22Rv1 (cell line): ENCODE results near the gene SWT1.

Experiments
- H3K27ac ChIP-seq: fragments of 450-650 bp; 2 replicates; pipeline ENCODE4 v1.5.1; 2017
- CTCF ChIP-seq: fragments of 450-650 bp; IDR thresholded peaks from 2 replicates; pipeline ENCODE4 v1.5.1; 2017; ENCODE audit warnings: mild to moderate bottlenecking
- ZFX ChIP-seq: fragments of 450-650 bp; IDR thresholded peaks from 2 replicates; pipeline ENCODE4 v1.6.1; 2017; ENCODE audit warnings: antibody characterized with exemption, borderline replicate concordance

SWT1 gene

DNA sequence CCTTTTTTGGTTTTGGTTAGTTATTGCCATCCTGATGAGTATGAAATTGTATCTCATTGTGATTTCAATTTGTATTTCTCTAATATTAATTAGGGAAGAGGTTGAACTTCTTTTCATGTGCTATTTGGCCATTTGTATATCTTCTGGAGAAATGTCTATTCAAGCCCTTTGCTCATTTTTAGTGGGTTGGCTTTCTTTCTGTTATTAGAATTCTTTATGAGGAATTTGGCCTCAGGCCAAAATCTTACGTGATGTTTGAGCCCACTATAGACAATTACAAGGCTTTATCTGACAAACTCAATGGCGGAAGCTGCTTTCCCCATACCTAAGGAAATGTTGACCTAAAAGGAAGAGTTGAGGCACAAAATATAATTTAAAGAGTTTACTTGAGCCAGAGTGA lies 127.1 kb downstream of the SWT1 start:
- no peak overlapping the region for H3K27ac ChIP-seq
- TF ChIP-seq ZFX (no peak), CTCF (no peak)

- H3K27ac ChIP-seq = no peak overlapping the region
- TF ChIP-seq CTCF = no peak
- TF ChIP-seq ZFX = no peak
Observed at GRCh38 chr1:185284533-185285276, 127.7 kb downstream of the SWT1 start.

GRCh38 chr1:185287451-185287850 lies 130.5 kb downstream of the SWT1 start:
- no peak overlapping the region for H3K27ac ChIP-seq
- TF ChIP-seq CTCF (no peak), ZFX (no peak)

DNA sequence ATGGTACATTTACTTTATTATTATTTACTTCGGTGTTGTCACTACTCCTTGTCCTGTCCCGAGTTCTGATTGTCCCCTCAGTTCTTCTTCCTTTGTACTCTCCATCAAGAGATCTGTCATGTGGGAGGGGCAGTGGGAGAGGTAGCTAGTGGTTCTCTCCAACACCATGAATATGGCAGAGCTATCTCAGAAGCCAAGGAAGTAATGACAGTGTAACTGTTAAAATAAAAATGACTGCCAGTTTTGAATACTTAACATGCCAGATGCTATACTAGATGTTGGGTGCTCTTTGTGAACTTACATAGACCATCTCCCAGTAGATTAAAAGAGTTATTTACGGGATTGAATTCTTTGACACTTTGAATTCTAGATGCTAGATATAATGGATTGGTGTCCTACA lies 131.5 kb downstream of the SWT1 start:
- TF ChIP-seq CTCF (no peak), ZFX (no peak)
- H3K27ac ChIP-seq = no peak overlapping the region

GRCh38 chr1:185289880-185290279 lies 132.9 kb downstream of the SWT1 start:
- no peak overlapping the region for H3K27ac ChIP-seq
- TF ChIP-seq ZFX (no peak), CTCF (no peak)

GRCh38 chr1:185291159-185291558 lies 134.2 kb downstream of the SWT1 start:
- 0 out of 2 replicates have a peak overlapping the region, but pooled peaks have one; percentile 1 for H3K27ac ChIP-seq
- TF ChIP-seq ZFX = no peak
- TF ChIP-seq CTCF = no peak

DNA sequence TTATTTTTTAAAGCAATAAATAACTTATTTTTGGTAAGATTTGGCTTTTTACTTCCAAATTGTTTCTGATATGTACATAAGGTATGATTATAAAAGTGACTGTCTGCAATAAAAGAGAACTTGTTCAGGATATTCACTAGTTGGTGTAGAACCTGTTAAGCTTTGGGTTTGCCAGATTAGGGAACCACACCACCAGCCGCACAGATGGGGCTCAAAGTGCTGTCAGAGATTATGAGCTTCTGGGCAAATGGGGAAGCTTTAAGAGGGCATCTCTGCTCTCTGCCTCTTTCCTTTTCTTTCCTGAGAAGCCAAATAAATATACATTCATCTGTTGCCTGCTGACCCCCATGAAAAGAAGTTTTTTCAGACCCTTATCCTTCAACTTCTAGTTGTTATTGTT lies 134.7 kb downstream of the SWT1 start:
- 0 out of 2 replicates have a peak overlapping the region, but pooled peaks have one; percentile 1 for H3K27ac ChIP-seq
- no peak for TF ChIP-seq CTCF
- no peak for TF ChIP-seq ZFX
